Suprapubic skin (tissue), 4 donors: ENCODE data around the gene EMP3. TPM values are rescaled to one million over a fixed set of nuclear protein-coding genes. Genes with fewer than 3 reads are reported as not detected.

Source experiments
- DNase-seq, 2 donors: peaks; one replicate each; pipeline ENCODE4 v3.0.0-alpha.2; 2019; ENCODE audit warnings: low spot score in 2 of 2
- H3K27ac ChIP-seq: fragments of 200-600 bp; sonication (generic); one replicate; pipeline ENCODE4 v1.5.1; 2019
- H3K27me3 ChIP-seq: fragments of 200-600 bp; sonication (generic); one replicate; pipeline ENCODE4 v1.5.1; 2019
- H3K36me3 ChIP-seq: fragments of 200-600 bp; sonication (generic); one replicate; pipeline ENCODE4 v1.5.1; 2019
- H3K4me1 ChIP-seq: fragments of 200-600 bp; sonication (generic); one replicate; pipeline ENCODE4 v1.5.1; 2019
- H3K4me3 ChIP-seq: fragments of 200-600 bp; sonication (generic); one replicate; pipeline ENCODE4 v1.5.1; 2019; ENCODE audit warnings: mild to moderate bottlenecking
- H3K9me3 ChIP-seq: fragments of 200-600 bp; sonication (generic); one replicate; pipeline ENCODE4 v1.5.1; 2019
- EP300 ChIP-seq: sonication (generic); formaldehyde crosslinking; IDR thresholded peaks from one replicate; pipeline ENCODE4 v1.6.1; 2017; ENCODE audit warnings: antibody characterized with exemption
- POLR2A ChIP-seq, 2 donors: fragments of 450-650 bp; IDR thresholded peaks; one replicate each; pipeline ENCODE4 v1.6.1; 2017; ENCODE audit warnings: antibody characterized with exemption in 2 of 2, mild to moderate bottlenecking in 2 of 2, moderate library complexity in 2 of 2
- POLR2AphosphoS5 ChIP-seq, 3 donors: sonication (generic); formaldehyde crosslinking; IDR thresholded peaks; one replicate each; pipeline ENCODE4 v1.6.1; 2017; ENCODE audit warnings: antibody characterized with exemption in 3 of 3
- WGBS: methylation state at CpG from one replicate; pipeline ENCODE4 v1.1.5; 2018; 5-methylcytosine and 5-hydroxymethylcytosine counted together
- total RNA-seq, 4 donors: library from RNA; depleted of rRNA; stranded (reverse); fragments of >200 nt; gene quantifications; one replicate each; pipeline ENCODE4 v1.1.0, GENCODE V29; 2016
- TF ChIP-seq, protein P1 (sequence below), 2 donors: fragments of 200-600 bp in 1 of 2; fragments of 450-650 bp in 1 of 2; sonication (generic) in 1 of 2; IDR thresholded peaks; one replicate each; pipeline ENCODE4 v1.5.1; 2016 to 2019; ENCODE audit warnings: antibody characterized with exemption in 2 of 2, mild to moderate bottlenecking in 1 of 2, moderate library complexity in 1 of 2

EMP3 gene
- total RNA-seq, 4 donors from 2014 or later: 9.3 to 22.5 (median 13.2) TPM

DNA sequence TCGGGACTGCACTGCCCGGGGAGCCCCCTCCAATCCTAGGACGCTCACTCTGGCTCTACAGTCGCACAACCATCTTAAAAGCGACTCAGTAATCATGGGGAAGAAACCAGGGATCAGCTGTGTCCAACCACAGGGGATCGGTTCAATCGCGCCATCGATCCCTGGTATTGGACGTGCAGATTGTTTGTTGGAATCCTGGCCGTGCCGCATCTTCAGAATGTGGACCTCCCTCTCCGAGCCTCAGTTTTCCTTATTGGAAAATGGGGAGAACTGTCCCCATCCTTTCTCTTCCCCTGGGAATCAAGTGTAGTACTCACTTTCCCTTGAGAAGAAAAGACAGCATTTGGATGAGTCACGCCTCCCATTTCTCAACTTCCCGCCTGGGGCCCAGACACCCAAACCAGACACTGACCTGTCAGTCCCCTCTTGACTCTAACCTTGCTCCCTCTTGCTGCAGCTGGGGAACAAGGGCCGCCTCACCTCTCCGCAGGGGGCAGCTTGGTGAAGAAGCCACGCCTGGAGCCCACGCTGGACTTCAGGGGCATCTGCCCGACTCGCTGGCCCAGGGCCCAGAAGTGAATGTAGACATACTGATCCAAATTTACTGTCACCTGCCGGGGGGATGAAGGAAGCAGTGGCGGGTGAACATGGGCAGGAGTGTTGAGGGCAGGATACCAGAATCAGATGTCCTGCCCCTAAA, 17.6 kb downstream of the EMP3 start:
- 93% methylated on average over 23 of the region's 23 CpGs for WGBS
- Histone ChIP-seq H3K36me3 (no peaks in the 10 kb centered on the region), H3K9me3 (no peaks in the 10 kb centered on the region), H3K4me1 (peaks cover 4% of the 10 kb centered on the region), H3K4me3 (no peak overlapping the region), H3K27me3 (no peaks in the 10 kb centered on the region), H3K27ac (no peak overlapping the region)
- TF ChIP-seq, protein P1, sequence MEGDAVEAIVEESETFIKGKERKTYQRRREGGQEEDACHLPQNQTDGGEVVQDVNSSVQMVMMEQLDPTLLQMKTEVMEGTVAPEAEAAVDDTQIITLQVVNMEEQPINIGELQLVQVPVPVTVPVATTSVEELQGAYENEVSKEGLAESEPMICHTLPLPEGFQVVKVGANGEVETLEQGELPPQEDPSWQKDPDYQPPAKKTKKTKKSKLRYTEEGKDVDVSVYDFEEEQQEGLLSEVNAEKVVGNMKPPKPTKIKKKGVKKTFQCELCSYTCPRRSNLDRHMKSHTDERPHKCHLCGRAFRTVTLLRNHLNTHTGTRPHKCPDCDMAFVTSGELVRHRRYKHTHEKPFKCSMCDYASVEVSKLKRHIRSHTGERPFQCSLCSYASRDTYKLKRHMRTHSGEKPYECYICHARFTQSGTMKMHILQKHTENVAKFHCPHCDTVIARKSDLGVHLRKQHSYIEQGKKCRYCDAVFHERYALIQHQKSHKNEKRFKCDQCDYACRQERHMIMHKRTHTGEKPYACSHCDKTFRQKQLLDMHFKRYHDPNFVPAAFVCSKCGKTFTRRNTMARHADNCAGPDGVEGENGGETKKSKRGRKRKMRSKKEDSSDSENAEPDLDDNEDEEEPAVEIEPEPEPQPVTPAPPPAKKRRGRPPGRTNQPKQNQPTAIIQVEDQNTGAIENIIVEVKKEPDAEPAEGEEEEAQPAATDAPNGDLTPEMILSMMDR (IDR thresholded peaks at IDR 0.05): no peak
- TF ChIP-seq POLR2AphosphoS5 (IDR thresholded peaks at IDR 0.05) (no peak), EP300 (no peak), POLR2A (IDR thresholded peaks at IDR 0.05) (no peak)
- no peak for DNase-seq

DNA sequence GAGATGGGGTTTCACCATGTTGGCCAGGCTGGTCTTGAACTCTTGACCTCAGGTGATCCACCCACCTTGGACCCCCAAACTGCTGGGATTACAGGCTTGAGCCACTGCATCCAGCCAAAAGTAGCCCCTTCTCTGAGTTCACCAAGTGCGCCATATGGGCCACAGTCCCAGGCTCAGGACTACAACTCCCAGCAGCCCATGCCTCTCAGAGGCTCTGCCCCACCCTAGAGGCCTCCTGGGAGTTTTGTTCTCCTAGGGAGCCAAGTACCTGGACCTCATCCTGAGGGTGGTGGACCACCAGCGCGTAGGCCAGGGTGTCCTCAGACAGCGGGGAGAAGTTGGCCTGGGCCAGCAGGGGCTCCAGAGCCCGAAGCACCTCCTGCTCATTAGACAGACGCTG, 19.5 kb downstream of the EMP3 start:
- Histone ChIP-seq H3K4me1 (peaks cover 4% of the 10 kb centered on the region), H3K4me3 (no peak overlapping the region), H3K9me3 (no peaks in the 10 kb centered on the region), H3K36me3 (no peaks in the 10 kb centered on the region), H3K27ac (no peak overlapping the region), H3K27me3 (no peaks in the 10 kb centered on the region)
- no peak for TF ChIP-seq EP300
- TF ChIP-seq, protein P1 (IDR thresholded peaks at IDR 0.05): no peak
- no peak for TF ChIP-seq POLR2A (IDR thresholded peaks at IDR 0.05)
- no peak for TF ChIP-seq POLR2AphosphoS5 (IDR thresholded peaks at IDR 0.05)
- DNase-seq: no peak
- 98% methylated on average over 5 of the region's 6 CpGs for WGBS

DNA sequence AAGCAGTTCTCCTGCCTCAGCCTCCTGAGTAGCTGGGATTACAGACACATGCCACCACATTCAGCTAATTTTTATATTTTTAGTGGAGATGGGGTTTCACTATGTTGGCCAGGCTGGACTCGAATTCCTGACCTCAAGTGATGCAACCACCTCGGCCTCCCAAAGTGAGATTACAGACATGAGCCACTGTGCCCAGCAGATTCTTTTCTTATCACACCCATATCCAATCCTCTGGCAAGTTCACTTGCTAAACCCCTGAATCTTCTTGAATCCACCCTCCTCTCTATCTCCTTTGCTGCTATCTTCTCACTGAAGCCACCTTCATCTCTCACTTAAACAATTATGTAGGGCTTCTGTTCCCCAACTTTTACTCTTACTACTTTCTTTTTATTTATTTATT, 20.8 kb downstream of the EMP3 start:
- Histone ChIP-seq H3K27ac (no peak overlapping the region), H3K36me3 (no peaks in the 10 kb centered on the region), H3K9me3 (no peaks in the 10 kb centered on the region), H3K4me1 (no peaks in the 10 kb centered on the region), H3K4me3 (no peak overlapping the region), H3K27me3 (no peaks in the 10 kb centered on the region)
- WGBS: 85% methylated on average over 2 of the region's 2 CpGs
- TF ChIP-seq POLR2A (IDR thresholded peaks at IDR 0.05) (no peak), EP300 (no peak), POLR2AphosphoS5 (IDR thresholded peaks at IDR 0.05) (no peak)
- TF ChIP-seq, protein P1 (IDR thresholded peaks at IDR 0.05): no peak
- DNase-seq: no peak

GRCh38 chr19:48348045-48348444, 22.7 kb downstream of the EMP3 start:
- Histone ChIP-seq H3K4me1 (no peaks in the 10 kb centered on the region), H3K9me3 (no peaks in the 10 kb centered on the region), H3K27ac (no peak overlapping the region), H3K27me3 (no peaks in the 10 kb centered on the region), H3K4me3 (no peak overlapping the region), H3K36me3 (no peaks in the 10 kb centered on the region)
- no peak for DNase-seq
- TF ChIP-seq EP300 (no peak), POLR2AphosphoS5 (IDR thresholded peaks at IDR 0.05) (no peak), POLR2A (IDR thresholded peaks at IDR 0.05) (no peak)
- WGBS: 58% methylated on average over 5 of the region's 5 CpGs

- TF ChIP-seq, protein P1 (IDR thresholded peaks at IDR 0.05): no peak
- TF ChIP-seq POLR2A (IDR thresholded peaks at IDR 0.05) (no peak), EP300 (no peak), POLR2AphosphoS5 (IDR thresholded peaks at IDR 0.05) (no peak)
- Histone ChIP-seq H3K36me3 (no peaks in the 10 kb centered on the region), H3K9me3 (no peaks in the 10 kb centered on the region), H3K27ac (no peak overlapping the region), H3K4me1 (no peaks in the 10 kb centered on the region), H3K4me3 (no peak overlapping the region), H3K27me3 (no peaks in the 10 kb centered on the region)
- WGBS: 96% methylated on average over 7 of the region's 7 CpGs
- DNase-seq: no peak
Measured at GRCh38 chr19:48348737-48349136, 23.4 kb downstream of the EMP3 start.
